Spleen (tissue), 7 donors: ENCODE data around the gene ARID5B.

Experiments
- POLR2A ChIP-seq, 3 donors: fragments of 450-650 bp; IDR thresholded peaks; one replicate each; pipeline ENCODE4 v1.5.1; 2017; ENCODE audit warnings: antibody characterized with exemption in 3 of 3, mild to moderate bottlenecking in 1 of 3
- POLR2AphosphoS5 ChIP-seq, 3 donors: sonication (generic); formaldehyde crosslinking; IDR thresholded peaks; one replicate each; pipeline ENCODE4 v1.5.1; 2017; ENCODE audit warnings: antibody characterized with exemption in 3 of 3
- TF ChIP-seq, protein P1 (sequence below), 11 experiments: fragments of 200-600 bp in 7 of 11; fragments of 450-650 bp in 4 of 11; sonication (generic) in 4 of 11; IDR thresholded peaks in 8 of 11; conservative IDR thresholded peaks in 3 of 11; 1 replicate in 7 of 11; 2 replicates in 4 of 11; pipeline versions ENCODE4 v1.4.0 to v1.8.0; 2016 to 2021; ENCODE audit warnings: antibody characterized with exemption in 11 of 11, inconsistent platforms in 4 of 11, mild to moderate bottlenecking in 1 of 11
- donor health status: DM: no; HTN: no; CAD: no; lungs with moderate emphysema.
- donor health status: DM: no; HTN: no; CAD: no.
- donor health status: DM: no; HTN: no; CAD: no.

DNA sequence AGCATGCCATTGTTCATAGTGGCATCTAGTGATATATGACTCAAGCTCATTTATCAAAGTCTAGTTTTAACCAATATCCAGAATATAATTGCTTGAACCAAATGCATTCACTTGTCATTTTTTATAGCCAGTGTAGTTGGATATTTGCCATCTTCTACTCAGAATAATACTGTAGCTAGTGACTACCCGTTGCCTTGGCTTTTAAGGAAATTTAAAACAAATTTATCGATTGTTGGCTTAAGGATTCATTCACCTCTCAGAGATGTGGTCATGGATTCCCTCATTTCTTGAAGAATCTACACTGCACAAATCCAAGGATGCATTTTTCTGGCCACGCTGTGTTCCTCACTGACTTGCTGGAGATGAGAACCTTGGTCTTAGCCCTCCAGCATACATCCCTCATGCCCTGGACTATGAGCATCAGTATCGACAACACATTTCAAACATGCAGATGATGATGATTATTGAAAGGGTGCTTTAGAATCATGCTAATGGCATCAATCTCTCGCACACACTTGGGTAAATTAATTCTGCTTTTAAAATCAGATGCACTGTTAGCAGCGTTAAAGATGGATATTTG lies 8.8 kb downstream of the ARID5B start:
- TF ChIP-seq, protein P1, sequence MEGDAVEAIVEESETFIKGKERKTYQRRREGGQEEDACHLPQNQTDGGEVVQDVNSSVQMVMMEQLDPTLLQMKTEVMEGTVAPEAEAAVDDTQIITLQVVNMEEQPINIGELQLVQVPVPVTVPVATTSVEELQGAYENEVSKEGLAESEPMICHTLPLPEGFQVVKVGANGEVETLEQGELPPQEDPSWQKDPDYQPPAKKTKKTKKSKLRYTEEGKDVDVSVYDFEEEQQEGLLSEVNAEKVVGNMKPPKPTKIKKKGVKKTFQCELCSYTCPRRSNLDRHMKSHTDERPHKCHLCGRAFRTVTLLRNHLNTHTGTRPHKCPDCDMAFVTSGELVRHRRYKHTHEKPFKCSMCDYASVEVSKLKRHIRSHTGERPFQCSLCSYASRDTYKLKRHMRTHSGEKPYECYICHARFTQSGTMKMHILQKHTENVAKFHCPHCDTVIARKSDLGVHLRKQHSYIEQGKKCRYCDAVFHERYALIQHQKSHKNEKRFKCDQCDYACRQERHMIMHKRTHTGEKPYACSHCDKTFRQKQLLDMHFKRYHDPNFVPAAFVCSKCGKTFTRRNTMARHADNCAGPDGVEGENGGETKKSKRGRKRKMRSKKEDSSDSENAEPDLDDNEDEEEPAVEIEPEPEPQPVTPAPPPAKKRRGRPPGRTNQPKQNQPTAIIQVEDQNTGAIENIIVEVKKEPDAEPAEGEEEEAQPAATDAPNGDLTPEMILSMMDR (IDR thresholded peaks at IDR 0.05 in 8 of 11, conservative IDR thresholded peaks at IDR 0.05 in 3 of 11): no peak
- no peak for TF ChIP-seq POLR2AphosphoS5 (IDR thresholded peaks at IDR 0.05)
- no peak for TF ChIP-seq POLR2A (IDR thresholded peaks at IDR 0.05)
